Measurements from ENCODE around the gene NPAS3. TPM values are rescaled to one million over a fixed set of nuclear protein-coding genes. Genes with fewer than 3 reads are reported as not detected.

NPAS3 gene
- total RNA-seq, 1 experiment from 2014 or later, result 0.35 TPM

GRCh38 chr14:33290641-33291040 is 352.0 kb downstream of the NPAS3 start:
- BruUV-seq (replicated peaks), result no TSS peak
- no peaks in the 10 kb centered on the region for H3K27me3 Mint-ChIP-seq (ENCODE audit: insufficient read depth, unreplicated experiment)
- ChIA-PET CTCF (no interaction called here), POLR2A (interaction anchor here (1.2 kb wide), 1 partner anchor 11 kb away, joined by 3 read pairs; no protein-coding TSS in a partner anchor)
- H3K4me1 Mint-ChIP-seq (ENCODE audit: insufficient read depth, unreplicated experiment), result no peaks in the 10 kb centered on the region
- DNase-seq (ENCODE audit: unreplicated experiment), result no peak
- H3K36me3 Mint-ChIP-seq (ENCODE audit: insufficient read depth, unreplicated experiment), result no peaks in the 10 kb centered on the region
- no peak for TF ChIP-seq CTCF (IDR thresholded peaks at IDR 0.05; ENCODE audit: unreplicated experiment)
- H3K27ac Mint-ChIP-seq (ENCODE audit: low read depth, unreplicated experiment), result no peak overlapping the region
- intact Hi-C loops (cut with micrococcal nuclease), result no loop called here
- no peak overlapping the region for H3K4me3 Mint-ChIP-seq (ENCODE audit: unreplicated experiment)
- no peaks in the 10 kb centered on the region for H3K9me3 Mint-ChIP-seq (ENCODE audit: unreplicated experiment)

DNA sequence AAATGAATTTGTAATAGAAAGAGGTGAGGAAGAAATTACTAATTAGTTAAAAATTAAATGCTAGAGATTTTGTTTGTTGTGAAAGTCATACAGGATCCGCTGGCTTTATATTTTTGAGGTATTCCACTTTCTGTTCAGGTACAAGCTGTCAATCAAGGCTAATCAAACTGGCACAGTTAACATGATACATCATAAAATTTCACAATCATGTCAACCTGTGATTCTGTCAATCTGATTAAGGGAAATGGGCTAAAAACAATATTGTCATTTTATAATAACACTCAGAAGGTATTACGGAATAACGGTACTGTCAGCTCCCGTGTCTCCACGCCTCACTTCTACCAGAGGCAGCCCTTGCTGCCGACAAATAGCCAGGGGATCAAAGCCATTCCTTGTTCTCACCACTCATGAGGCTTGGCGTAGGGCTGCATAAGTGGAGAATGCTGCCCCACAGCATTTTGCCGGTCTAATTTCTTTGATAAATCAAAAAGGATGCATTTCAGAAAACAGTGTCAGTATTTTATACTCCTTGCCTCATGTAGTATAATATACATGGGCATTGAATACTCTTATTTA is 352.9 kb downstream of the NPAS3 start:
- Mint-ChIP-seq H3K27ac (ENCODE audit: low read depth, unreplicated experiment) (no peak overlapping the region), H3K4me3 (ENCODE audit: unreplicated experiment) (no peak overlapping the region), H3K4me1 (ENCODE audit: insufficient read depth, unreplicated experiment) (no peaks in the 10 kb centered on the region), H3K36me3 (ENCODE audit: insufficient read depth, unreplicated experiment) (no peaks in the 10 kb centered on the region), H3K27me3 (ENCODE audit: insufficient read depth, unreplicated experiment) (no peaks in the 10 kb centered on the region), H3K9me3 (ENCODE audit: unreplicated experiment) (no peaks in the 10 kb centered on the region)
- CTCF ChIA-PET, result interaction anchor here (0.9 kb wide), 2 partner anchors 12 to 350 kb away, joined by 3 read pairs; no protein-coding TSS in a partner anchor
- no TSS peak for BruUV-seq (replicated peaks)
- no peak for TF ChIP-seq CTCF (IDR thresholded peaks at IDR 0.05; ENCODE audit: unreplicated experiment)
- POLR2A ChIA-PET, result no interaction called here
- intact Hi-C loops (cut with micrococcal nuclease), result no loop called here
- no peak for DNase-seq (ENCODE audit: unreplicated experiment)

- ChIA-PET POLR2A (no interaction called here), CTCF (no interaction called here)
- Mint-ChIP-seq H3K27me3 (ENCODE audit: insufficient read depth, unreplicated experiment) (no peaks in the 10 kb centered on the region), H3K9me3 (ENCODE audit: unreplicated experiment) (no peaks in the 10 kb centered on the region), H3K4me1 (ENCODE audit: insufficient read depth, unreplicated experiment) (no peaks in the 10 kb centered on the region), H3K36me3 (ENCODE audit: insufficient read depth, unreplicated experiment) (no peaks in the 10 kb centered on the region), H3K27ac (ENCODE audit: low read depth, unreplicated experiment) (no peak overlapping the region), H3K4me3 (ENCODE audit: unreplicated experiment) (no peak overlapping the region)
- intact Hi-C loops (cut with micrococcal nuclease), result no loop called here
- no TSS peak for BruUV-seq (replicated peaks)
- DNase-seq (ENCODE audit: unreplicated experiment), result no peak
- no peak for TF ChIP-seq CTCF (IDR thresholded peaks at IDR 0.05; ENCODE audit: unreplicated experiment)
These were observed 355.7 kb downstream of the NPAS3 start for GRCh38 chr14:33294419-33294818.

DNA sequence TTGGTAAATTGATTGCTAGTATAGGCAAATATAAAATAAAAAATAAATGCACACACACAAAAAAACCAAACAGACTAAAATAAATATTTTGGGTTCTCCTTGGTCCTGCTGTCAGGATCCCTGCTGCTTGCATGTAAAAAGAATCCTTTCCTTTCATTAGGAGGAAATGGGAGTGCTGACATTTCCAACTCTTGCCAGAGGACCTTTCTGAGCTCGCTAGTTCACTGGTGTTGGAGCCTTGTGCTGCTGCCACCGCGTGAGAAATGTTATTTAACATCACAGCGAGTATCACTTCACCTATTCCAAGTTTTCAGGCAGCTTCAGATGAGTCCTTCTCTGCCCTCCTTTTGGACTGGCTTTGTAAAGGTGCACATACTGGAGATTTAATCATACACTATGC is 358.9 kb downstream of the NPAS3 start:
- DNase-seq (ENCODE audit: unreplicated experiment), result no peak
- H3K27ac Mint-ChIP-seq (ENCODE audit: low read depth, unreplicated experiment), result no peak overlapping the region
- no peak for TF ChIP-seq CTCF (IDR thresholded peaks at IDR 0.05; ENCODE audit: unreplicated experiment)
- ChIA-PET POLR2A (no interaction called here), CTCF (interaction anchor here (0.5 kb wide), 1 partner anchor 338 kb away, joined by 3 read pairs; no protein-coding TSS in a partner anchor)
- H3K4me3 Mint-ChIP-seq (ENCODE audit: unreplicated experiment), result no peak overlapping the region
- H3K4me1 Mint-ChIP-seq (ENCODE audit: insufficient read depth, unreplicated experiment), result no peaks in the 10 kb centered on the region
- no peaks in the 10 kb centered on the region for H3K9me3 Mint-ChIP-seq (ENCODE audit: unreplicated experiment)
- no peaks in the 10 kb centered on the region for H3K36me3 Mint-ChIP-seq (ENCODE audit: insufficient read depth, unreplicated experiment)
- intact Hi-C loops (cut with micrococcal nuclease), result no loop called here
- H3K27me3 Mint-ChIP-seq (ENCODE audit: insufficient read depth, unreplicated experiment), result no peaks in the 10 kb centered on the region
- BruUV-seq (replicated peaks), result no TSS peak
